Vagina (tissue), 2 donors: ENCODE results near the gene IRAK3. TPM values are rescaled to one million over a fixed set of nuclear protein-coding genes. Genes with fewer than 3 reads are reported as not detected.

Experiments used
- DNase-seq, 2 donors: peaks; one replicate each; pipeline ENCODE4 v3.0.0-alpha.2; 2017; ENCODE audit errors: extremely low spot score in 2 of 2
- H3K27ac ChIP-seq: fragments of 200-600 bp; sonication (generic); one replicate; pipeline ENCODE4 v1.5.1; 2019
- H3K27me3 ChIP-seq: fragments of 200-600 bp; sonication (generic); one replicate; pipeline ENCODE4 v1.5.1; 2019
- H3K36me3 ChIP-seq, 2 donors: fragments of 200-600 bp; sonication (generic); one replicate each; pipeline ENCODE4 v1.5.1; 2017 to 2019
- H3K4me1 ChIP-seq: fragments of 200-600 bp; sonication (generic); one replicate; pipeline ENCODE4 v1.5.1; 2019
- H3K4me3 ChIP-seq, 2 donors: fragments of 200-600 bp; sonication (generic); 1 replicate in 1 of 2; 2 replicates in 1 of 2; pipeline ENCODE4 v1.5.1; 2016 to 2019
- H3K9me3 ChIP-seq: fragments of 200-600 bp; sonication (generic); one replicate; pipeline ENCODE4 v1.5.1; 2019
- POLR2A ChIP-seq, 2 donors: fragments of 450-650 bp; IDR thresholded peaks; one replicate each; pipeline ENCODE4 v1.6.1; 2017; ENCODE audit warnings: antibody characterized with exemption in 2 of 2, mild to moderate bottlenecking in 2 of 2, moderate library complexity in 2 of 2
- POLR2AphosphoS5 ChIP-seq, 2 donors: sonication (generic); formaldehyde crosslinking; IDR thresholded peaks; one replicate each; pipeline ENCODE4 v1.9.0; 2017; ENCODE audit warnings: antibody characterized with exemption in 2 of 2, mild to moderate bottlenecking in 2 of 2, low read depth in 1 of 2; ENCODE audit not compliant: insufficient read depth in 1 of 2
- intact Hi-C: fragments of 100-400 bp; cut with DNase I; formaldehyde crosslinking; loops from one replicate; pipeline ENCODE4 v1.15.1; 2023
- total RNA-seq: library from RNA; depleted of rRNA; stranded (reverse); fragments of >200 nt; gene quantifications from one replicate; pipeline ENCODE4 v1.2.3, GENCODE V29; 2016
- TF ChIP-seq, protein P1 (sequence below), 3 experiments: fragments of 450-650 bp in 2 of 3; fragments of 200-600 bp in 1 of 3; sonication (generic) in 1 of 3; IDR thresholded peaks; one replicate each; pipeline ENCODE4 v1.5.1; 2017 to 2019; ENCODE audit warnings: antibody characterized with exemption in 3 of 3, mild to moderate bottlenecking in 2 of 3, moderate library complexity in 2 of 3

IRAK3 gene, protein sequence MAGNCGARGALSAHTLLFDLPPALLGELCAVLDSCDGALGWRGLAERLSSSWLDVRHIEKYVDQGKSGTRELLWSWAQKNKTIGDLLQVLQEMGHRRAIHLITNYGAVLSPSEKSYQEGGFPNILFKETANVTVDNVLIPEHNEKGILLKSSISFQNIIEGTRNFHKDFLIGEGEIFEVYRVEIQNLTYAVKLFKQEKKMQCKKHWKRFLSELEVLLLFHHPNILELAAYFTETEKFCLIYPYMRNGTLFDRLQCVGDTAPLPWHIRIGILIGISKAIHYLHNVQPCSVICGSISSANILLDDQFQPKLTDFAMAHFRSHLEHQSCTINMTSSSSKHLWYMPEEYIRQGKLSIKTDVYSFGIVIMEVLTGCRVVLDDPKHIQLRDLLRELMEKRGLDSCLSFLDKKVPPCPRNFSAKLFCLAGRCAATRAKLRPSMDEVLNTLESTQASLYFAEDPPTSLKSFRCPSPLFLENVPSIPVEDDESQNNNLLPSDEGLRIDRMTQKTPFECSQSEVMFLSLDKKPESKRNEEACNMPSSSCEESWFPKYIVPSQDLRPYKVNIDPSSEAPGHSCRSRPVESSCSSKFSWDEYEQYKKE
- 23.1 TPM for total RNA-seq

DNA sequence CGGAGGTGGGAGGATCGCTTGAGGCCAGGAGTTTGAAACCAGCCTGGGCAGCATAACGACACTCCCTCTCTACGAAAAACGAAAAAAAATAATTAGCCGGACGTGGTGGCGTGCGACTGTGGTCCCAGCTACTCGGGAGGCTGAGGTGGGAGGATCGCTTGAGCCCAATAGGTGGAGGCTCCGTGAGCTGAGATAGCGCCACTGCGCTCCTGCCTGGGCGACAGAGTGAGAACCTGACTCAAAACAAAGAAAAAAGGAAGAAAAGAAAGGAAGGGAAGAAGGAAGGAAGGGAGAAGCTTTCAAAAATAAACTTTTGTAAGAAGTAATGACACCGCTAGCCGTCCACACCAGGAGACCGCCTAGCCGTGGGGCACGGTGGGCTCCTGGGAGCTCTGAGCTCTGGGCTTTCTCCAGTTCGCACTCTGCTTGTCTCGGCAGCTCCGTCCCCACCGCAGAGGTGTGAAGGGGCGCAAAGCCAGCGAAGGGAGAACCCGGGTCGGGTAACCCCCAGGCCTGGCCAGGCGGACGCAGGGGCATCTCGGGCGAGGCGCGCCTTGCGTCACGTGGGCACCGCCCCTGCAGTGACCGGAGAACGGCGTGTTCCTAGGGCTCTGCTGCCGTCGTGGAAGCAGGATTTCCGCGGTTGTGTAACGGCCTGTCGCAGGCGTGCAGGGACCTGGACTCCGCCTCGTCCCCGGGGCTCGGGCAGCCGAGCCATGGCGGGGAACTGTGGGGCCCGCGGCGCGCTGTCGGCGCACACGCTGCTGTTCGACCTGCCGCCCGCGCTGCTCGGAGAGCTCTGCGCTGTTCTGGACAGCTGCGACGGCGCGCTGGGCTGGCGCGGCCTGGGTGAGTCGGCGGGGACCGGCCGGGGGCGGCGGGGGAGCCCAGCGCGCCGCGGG, at the start of gene IRAK3:
Gene IRAK3 (plus strand): TSS at position 631 of the 902 bp plus-strand sequence. CDS start 86 bp downstream, at position 717.
- no peaks in the 10 kb centered on the region for H3K36me3 ChIP-seq
- peak in 1 of 2 donors; percentile 93 for DNase-seq
- intact Hi-C loops, result no loop called here
- peaks cover 25% of the 10 kb centered on the region for H3K4me1 ChIP-seq
- H3K27me3 ChIP-seq, result no peaks in the 10 kb centered on the region
- H3K4me3 ChIP-seq, result peak within 1 kb of the TSS; percentile 48 to 53
- TF ChIP-seq POLR2AphosphoS5 (IDR thresholded peaks at IDR 0.05; ENCODE audit: insufficient read depth in 1 of 2, low read depth in 1 of 2) (peak; percentile 82 to 91), POLR2A (IDR thresholded peaks at IDR 0.05) (peak in 1 of 2 donors; percentile 76)
- TF ChIP-seq, protein P1, sequence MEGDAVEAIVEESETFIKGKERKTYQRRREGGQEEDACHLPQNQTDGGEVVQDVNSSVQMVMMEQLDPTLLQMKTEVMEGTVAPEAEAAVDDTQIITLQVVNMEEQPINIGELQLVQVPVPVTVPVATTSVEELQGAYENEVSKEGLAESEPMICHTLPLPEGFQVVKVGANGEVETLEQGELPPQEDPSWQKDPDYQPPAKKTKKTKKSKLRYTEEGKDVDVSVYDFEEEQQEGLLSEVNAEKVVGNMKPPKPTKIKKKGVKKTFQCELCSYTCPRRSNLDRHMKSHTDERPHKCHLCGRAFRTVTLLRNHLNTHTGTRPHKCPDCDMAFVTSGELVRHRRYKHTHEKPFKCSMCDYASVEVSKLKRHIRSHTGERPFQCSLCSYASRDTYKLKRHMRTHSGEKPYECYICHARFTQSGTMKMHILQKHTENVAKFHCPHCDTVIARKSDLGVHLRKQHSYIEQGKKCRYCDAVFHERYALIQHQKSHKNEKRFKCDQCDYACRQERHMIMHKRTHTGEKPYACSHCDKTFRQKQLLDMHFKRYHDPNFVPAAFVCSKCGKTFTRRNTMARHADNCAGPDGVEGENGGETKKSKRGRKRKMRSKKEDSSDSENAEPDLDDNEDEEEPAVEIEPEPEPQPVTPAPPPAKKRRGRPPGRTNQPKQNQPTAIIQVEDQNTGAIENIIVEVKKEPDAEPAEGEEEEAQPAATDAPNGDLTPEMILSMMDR (IDR thresholded peaks at IDR 0.05), result no peak
- peak within 1 kb of the TSS; percentile 86 for H3K27ac ChIP-seq
- no peaks in the 10 kb centered on the region for H3K9me3 ChIP-seq

DNA sequence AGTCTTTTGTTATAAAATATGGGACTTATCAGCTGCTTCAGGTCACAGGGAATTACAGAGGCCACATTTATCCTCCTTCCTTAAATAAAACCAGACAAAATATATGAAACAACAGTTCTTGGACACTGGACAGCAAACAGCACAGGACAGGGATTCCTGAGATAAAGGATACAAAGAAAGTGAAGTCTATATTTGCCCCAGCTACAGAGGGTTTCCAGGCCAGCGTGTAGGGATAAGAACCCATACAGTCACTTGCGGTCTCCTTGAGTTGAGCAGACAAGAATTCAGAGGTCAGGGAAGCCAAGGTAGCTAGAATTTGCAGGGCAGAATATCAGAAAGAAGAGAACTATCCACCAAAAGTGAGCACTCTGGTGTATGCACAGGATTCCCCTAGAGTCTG, 49.7 kb upstream of the IRAK3 start:
- no peaks in the 10 kb centered on the region for H3K27me3 ChIP-seq
- DNase-seq, result no peak
- intact Hi-C loops, result no loop called here
- no peaks in the 10 kb centered on the region for H3K4me1 ChIP-seq
- TF ChIP-seq POLR2AphosphoS5 (IDR thresholded peaks at IDR 0.05; ENCODE audit: insufficient read depth in 1 of 2, low read depth in 1 of 2), result no peak
- TF ChIP-seq, protein P1 (IDR thresholded peaks at IDR 0.05), result no peak
- no peak for TF ChIP-seq POLR2A (IDR thresholded peaks at IDR 0.05)
- H3K27ac ChIP-seq, result no peak overlapping the region
- H3K4me3 ChIP-seq, result no peak overlapping the region
- H3K36me3 ChIP-seq, result peaks cover 0 to 65% of the 10 kb centered on the region in 2 donors
- peaks cover 8% of the 10 kb centered on the region for H3K9me3 ChIP-seq

DNA sequence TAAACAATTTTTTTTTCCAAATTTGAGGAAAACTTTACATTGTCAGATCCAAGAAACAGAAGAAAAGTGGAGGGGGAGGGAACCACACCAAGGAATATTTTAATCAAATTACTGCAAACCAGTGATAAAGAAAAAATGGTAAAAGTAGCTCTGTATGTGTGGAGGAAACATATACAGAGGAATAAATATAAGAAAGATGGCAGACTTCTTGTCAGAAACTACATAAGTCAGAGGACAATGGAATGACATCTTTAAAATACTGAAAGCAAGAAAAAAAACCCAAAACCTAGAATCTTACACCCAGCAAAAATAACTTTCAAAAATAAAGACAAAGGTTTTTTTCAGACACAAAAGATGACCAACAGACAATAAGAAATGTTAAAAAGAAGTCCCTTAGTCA, 48.3 kb upstream of the IRAK3 start:
- no peak overlapping the region for H3K4me3 ChIP-seq
- no peaks in the 10 kb centered on the region for H3K27me3 ChIP-seq
- TF ChIP-seq, protein P1 (IDR thresholded peaks at IDR 0.05), result no peak
- TF ChIP-seq POLR2A (IDR thresholded peaks at IDR 0.05) (no peak), POLR2AphosphoS5 (IDR thresholded peaks at IDR 0.05; ENCODE audit: insufficient read depth in 1 of 2, low read depth in 1 of 2) (no peak)
- H3K9me3 ChIP-seq, result peaks cover 8% of the 10 kb centered on the region
- DNase-seq, result no peak
- no peak overlapping the region for H3K27ac ChIP-seq
- peaks cover 0 to 65% of the 10 kb centered on the region in 2 donors for H3K36me3 ChIP-seq
- H3K4me1 ChIP-seq, result no peaks in the 10 kb centered on the region
- intact Hi-C loops, result loop anchor here (10.0 kb wide), 1 partner anchor 274 kb away; no protein-coding TSS in a partner anchor

DNA sequence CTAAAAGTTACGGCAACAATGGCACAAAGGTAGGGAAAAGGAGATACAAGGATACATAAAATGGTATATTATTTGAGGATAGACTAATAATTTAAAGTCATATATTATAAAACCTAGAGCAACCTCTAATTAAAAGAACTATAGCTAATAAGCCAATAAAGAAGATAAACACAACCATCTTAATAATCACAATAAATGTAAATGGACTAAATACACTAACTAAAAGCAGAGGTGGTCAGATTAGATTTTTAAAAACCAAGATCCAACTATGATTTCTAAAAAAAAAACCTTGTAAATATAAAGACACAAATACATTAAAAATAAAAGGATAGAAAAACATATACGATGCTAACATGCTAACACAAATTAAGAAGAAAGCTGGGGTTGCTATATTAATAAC, 47.7 kb upstream of the IRAK3 start:
- no peak for TF ChIP-seq POLR2A (IDR thresholded peaks at IDR 0.05)
- TF ChIP-seq POLR2AphosphoS5 (IDR thresholded peaks at IDR 0.05; ENCODE audit: insufficient read depth in 1 of 2, low read depth in 1 of 2), result no peak
- TF ChIP-seq, protein P1 (IDR thresholded peaks at IDR 0.05), result no peak
- no peaks in the 10 kb centered on the region for H3K4me1 ChIP-seq
- intact Hi-C loops, result loop anchor here (10.0 kb wide), 1 partner anchor 274 kb away; no protein-coding TSS in a partner anchor
- H3K27me3 ChIP-seq, result no peaks in the 10 kb centered on the region
- no peak overlapping the region for H3K27ac ChIP-seq
- no peak overlapping the region for H3K4me3 ChIP-seq
- DNase-seq, result no peak
- H3K9me3 ChIP-seq, result peaks cover 8% of the 10 kb centered on the region
- H3K36me3 ChIP-seq, result peaks cover 0 to 66% of the 10 kb centered on the region in 2 donors
